HepG2 (cell line): ENCODE measurements around the gene STX10. TPM values are rescaled to one million over a fixed set of nuclear protein-coding genes. Genes with fewer than 3 reads are reported as not detected.
A peak's percentile ranks its signal among the peaks of the same experiment; 100 is the strongest.

ENCODE experiments used
- BHLHE40 ChIP-seq: IDR thresholded peaks from 2 replicates; pipeline ENCODE4 v1.6.1; 2011; ENCODE audit warnings: low read length, improper control_type of control experiment
- EHMT2 ChIP-seq: fragments of 200-600 bp; sonication (generic); IDR thresholded peaks from 2 replicates; pipeline ENCODE4 v1.7.0; 2017; ENCODE audit warnings: antibody characterized with exemption, low read depth, low read length, borderline replicate concordance
- KDM5A ChIP-seq: fragments of 200-600 bp; sonication (generic); IDR thresholded peaks from 2 replicates; pipeline ENCODE4 v1.7.0; 2018; ENCODE audit warnings: antibody characterized with exemption, mild to moderate bottlenecking, low read length, borderline replicate concordance
- LCORL ChIP-seq, 2 experiments: fragments of 450-650 bp in 1 of 2; sonication (generic) in 1 of 2; formaldehyde crosslinking in 1 of 2; IDR thresholded peaks; 2 replicates each; pipeline versions ENCODE4 v1.5.0 to v1.6.1; 2017 to 2020; ENCODE audit warnings: antibody characterized with exemption in 1 of 2, missing genetic modification reagents in 1 of 2
- NONO ChIP-seq, 2 experiments: fragments of 450-650 bp in 1 of 2; sonication (generic) in 1 of 2; formaldehyde crosslinking in 1 of 2; IDR thresholded peaks in 1 of 2; conservative IDR thresholded peaks in 1 of 2; 2 replicates each; pipeline versions ENCODE4 v1.6.1 to v1.8.0; 2017 to 2022; ENCODE audit warnings: mild to moderate bottlenecking in 1 of 2, missing genetic modification reagents in 1 of 2, moderate library complexity in 1 of 2
- PITX1 ChIP-seq: sonication (generic); formaldehyde crosslinking; IDR thresholded peaks from 2 replicates; pipeline ENCODE4 v1.5.1; 2020; ENCODE audit warnings: mild to moderate bottlenecking, missing genetic modification reagents
- RCOR2 ChIP-seq: IDR thresholded peaks from 2 replicates; pipeline ENCODE4 v1.6.1; 2016; ENCODE audit warnings: missing biosample characterization, missing genetic modification reagents
- SALL1 ChIP-seq: sonication (generic); formaldehyde crosslinking; IDR thresholded peaks from 2 replicates; pipeline ENCODE4 v1.8.0; 2022; ENCODE audit warnings: mild to moderate bottlenecking, missing genetic modification reagents
- SKI ChIP-seq: fragments of 450-650 bp; IDR thresholded peaks from one replicate; pipeline ENCODE4 v1.6.1; 2018; ENCODE audit warnings: mild to moderate bottlenecking; ENCODE audit not compliant: partially characterized antibody
- ZNF282 ChIP-seq: fragments of 450-650 bp; IDR thresholded peaks from 2 replicates; pipeline ENCODE4 v1.6.1; 2018; ENCODE audit not compliant: partially characterized antibody
- ZNF589 ChIP-seq: sonication (generic); formaldehyde crosslinking; conservative IDR thresholded peaks from 2 replicates; pipeline ENCODE4 v1.8.0; 2022; ENCODE audit warnings: mild to moderate bottlenecking, moderate library complexity, missing genetic modification reagents
- ZNF609 ChIP-seq: sonication (generic); formaldehyde crosslinking; IDR thresholded peaks from 2 replicates; pipeline ENCODE4 v1.4.0; 2020; ENCODE audit warnings: mild to moderate bottlenecking, missing genetic modification reagents, borderline replicate concordance
- ZSCAN29 ChIP-seq: sonication (generic); formaldehyde crosslinking; conservative IDR thresholded peaks from 2 replicates; pipeline ENCODE4 v1.4.0; 2020; ENCODE audit warnings: mild to moderate bottlenecking, missing genetic modification reagents
- polyA plus RNA-seq, 8 experiments: library from polyadenylated mRNA; depleted of rRNA in 3 of 8; stranded (reverse) in 7 of 8; unstranded in 1 of 8; fragments of >200 nt; fragmentation: Illumina TruSeq in 4 of 8; extraction: Trizol in 4 of 8; gene quantifications; 2 replicates each; pipeline versions ENCODE4 v1.2.1 to v1.2.3, GENCODE V29; 2011 to 2016; ENCODE audit warnings: low read depth in 4 of 8, missing spikeins in 1 of 8, mixed read lengths in 1 of 8; ENCODE audit not compliant: insufficient read depth in 1 of 8
- total RNA-seq, 5 experiments: library from RNA; depleted of rRNA; stranded (reverse); fragments of >200 nt; fragmentation: Illumina TruSeq; extraction: Trizol; gene quantifications; 2 replicates each; pipeline ENCODE4 v1.2.3, GENCODE V29; 2016; ENCODE audit warnings: low read depth in 1 of 5
- TF ChIP-seq, protein P1 (sequence below): sonication (generic); formaldehyde crosslinking; conservative IDR thresholded peaks from 2 replicates; pipeline ENCODE4 v1.4.0; 2020; ENCODE audit warnings: mild to moderate bottlenecking, missing genetic modification reagents, moderate library complexity
- TF ChIP-seq, protein P2 (sequence below): sonication (generic); formaldehyde crosslinking; IDR thresholded peaks from 2 replicates; pipeline ENCODE4 v1.5.1; 2020; ENCODE audit warnings: missing genetic modification reagents, mild to moderate bottlenecking, borderline replicate concordance
- TF ChIP-seq, protein P3 (sequence below): sonication (generic); formaldehyde crosslinking; IDR thresholded peaks from 2 replicates; pipeline ENCODE4 v1.4.0; 2020; ENCODE audit warnings: missing genetic modification reagents

The STX10 gene
- total and polyA plus RNA-seq, 2 of the 13 experiments (the other 11 are each of a cell fraction or from before 2014, with no cell fraction given) = 47.9 to 66.4 TPM

GRCh38 chr19:13190781-13191540 is 40.8 kb upstream of the STX10 start (continued):
- TF ChIP-seq, protein P1, sequence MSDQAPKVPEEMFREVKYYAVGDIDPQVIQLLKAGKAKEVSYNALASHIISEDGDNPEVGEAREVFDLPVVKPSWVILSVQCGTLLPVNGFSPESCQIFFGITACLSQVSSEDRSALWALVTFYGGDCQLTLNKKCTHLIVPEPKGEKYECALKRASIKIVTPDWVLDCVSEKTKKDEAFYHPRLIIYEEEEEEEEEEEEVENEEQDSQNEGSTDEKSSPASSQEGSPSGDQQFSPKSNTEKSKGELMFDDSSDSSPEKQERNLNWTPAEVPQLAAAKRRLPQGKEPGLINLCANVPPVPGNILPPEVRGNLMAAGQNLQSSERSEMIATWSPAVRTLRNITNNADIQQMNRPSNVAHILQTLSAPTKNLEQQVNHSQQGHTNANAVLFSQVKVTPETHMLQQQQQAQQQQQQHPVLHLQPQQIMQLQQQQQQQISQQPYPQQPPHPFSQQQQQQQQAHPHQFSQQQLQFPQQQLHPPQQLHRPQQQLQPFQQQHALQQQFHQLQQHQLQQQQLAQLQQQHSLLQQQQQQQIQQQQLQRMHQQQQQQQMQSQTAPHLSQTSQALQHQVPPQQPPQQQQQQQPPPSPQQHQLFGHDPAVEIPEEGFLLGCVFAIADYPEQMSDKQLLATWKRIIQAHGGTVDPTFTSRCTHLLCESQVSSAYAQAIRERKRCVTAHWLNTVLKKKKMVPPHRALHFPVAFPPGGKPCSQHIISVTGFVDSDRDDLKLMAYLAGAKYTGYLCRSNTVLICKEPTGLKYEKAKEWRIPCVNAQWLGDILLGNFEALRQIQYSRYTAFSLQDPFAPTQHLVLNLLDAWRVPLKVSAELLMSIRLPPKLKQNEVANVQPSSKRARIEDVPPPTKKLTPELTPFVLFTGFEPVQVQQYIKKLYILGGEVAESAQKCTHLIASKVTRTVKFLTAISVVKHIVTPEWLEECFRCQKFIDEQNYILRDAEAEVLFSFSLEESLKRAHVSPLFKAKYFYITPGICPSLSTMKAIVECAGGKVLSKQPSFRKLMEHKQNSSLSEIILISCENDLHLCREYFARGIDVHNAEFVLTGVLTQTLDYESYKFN (CRISPR knock-in tag) = peak; percentile 84
- TF ChIP-seq ZNF589 (CRISPR knock-in tag) (no peak), NONO (IDR thresholded peaks at IDR 0.05) (no peak), NONO (CRISPR knock-in tag; conservative IDR thresholded peaks at IDR 0.05) (0 out of 2 replicates have a peak, but pooled peaks have one; percentile 16), ZNF282 (no peak), LCORL (IDR thresholded peaks at IDR 0.05) (no peak), LCORL (CRISPR knock-in tag; IDR thresholded peaks at IDR 0.05) (peak; percentile 66), ZNF609 (CRISPR knock-in tag) (peak; percentile 31; the same call in 1 of the 2 replicates), SKI (peak; percentile 79), RCOR2 (CRISPR knock-in tag) (peak; percentile 43; the same call in 1 of the 2 replicates), KDM5A (no peak), PITX1 (CRISPR knock-in tag) (peak; percentile 72; the same call in 1 of the 2 replicates), SALL1 (CRISPR knock-in tag) (peak; percentile 41), EHMT2 (0 out of 2 replicates have a peak, but pooled peaks have one; percentile 22), ZSCAN29 (CRISPR knock-in tag) (no peak), BHLHE40 (peak; percentile 31; the same call in 1 of the 2 replicates)
- TF ChIP-seq, protein P2, sequence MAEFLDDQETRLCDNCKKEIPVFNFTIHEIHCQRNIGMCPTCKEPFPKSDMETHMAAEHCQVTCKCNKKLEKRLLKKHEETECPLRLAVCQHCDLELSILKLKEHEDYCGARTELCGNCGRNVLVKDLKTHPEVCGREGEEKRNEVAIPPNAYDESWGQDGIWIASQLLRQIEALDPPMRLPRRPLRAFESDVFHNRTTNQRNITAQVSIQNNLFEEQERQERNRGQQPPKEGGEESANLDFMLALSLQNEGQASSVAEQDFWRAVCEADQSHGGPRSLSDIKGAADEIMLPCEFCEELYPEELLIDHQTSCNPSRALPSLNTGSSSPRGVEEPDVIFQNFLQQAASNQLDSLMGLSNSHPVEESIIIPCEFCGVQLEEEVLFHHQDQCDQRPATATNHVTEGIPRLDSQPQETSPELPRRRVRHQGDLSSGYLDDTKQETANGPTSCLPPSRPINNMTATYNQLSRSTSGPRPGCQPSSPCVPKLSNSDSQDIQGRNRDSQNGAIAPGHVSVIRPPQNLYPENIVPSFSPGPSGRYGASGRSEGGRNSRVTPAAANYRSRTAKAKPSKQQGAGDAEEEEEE (CRISPR knock-in tag) = 0 out of 2 replicates have a peak, but pooled peaks have one; percentile 41
- TF ChIP-seq, protein P3, sequence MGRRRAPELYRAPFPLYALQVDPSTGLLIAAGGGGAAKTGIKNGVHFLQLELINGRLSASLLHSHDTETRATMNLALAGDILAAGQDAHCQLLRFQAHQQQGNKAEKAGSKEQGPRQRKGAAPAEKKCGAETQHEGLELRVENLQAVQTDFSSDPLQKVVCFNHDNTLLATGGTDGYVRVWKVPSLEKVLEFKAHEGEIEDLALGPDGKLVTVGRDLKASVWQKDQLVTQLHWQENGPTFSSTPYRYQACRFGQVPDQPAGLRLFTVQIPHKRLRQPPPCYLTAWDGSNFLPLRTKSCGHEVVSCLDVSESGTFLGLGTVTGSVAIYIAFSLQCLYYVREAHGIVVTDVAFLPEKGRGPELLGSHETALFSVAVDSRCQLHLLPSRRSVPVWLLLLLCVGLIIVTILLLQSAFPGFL = no peak
